ENCODE data around the gene SGCE.

DNA sequence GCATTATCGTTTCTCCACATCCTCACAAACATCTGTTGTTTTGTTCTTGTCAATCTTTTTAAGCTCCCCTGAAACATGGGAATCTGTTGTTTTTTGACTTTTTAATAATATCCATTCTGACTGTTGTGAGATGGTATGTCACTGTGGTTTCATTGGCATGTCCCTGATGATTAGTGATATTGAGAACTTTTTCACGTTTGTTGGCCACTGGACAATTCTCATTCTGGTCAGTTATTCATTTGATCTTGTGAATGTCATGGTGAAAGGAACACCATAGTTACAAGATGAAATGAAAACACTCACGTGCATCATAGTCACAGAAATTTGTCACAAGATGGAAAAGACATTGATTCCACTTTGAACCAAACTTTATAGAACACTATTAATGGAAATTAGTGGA lies 20.5 kb upstream of the SGCE start:
- TF ChIP-seq CTCF (IDR thresholded peaks at IDR 0.05; ENCODE audit: poor library complexity) = no peak
- no peak for TF ChIP-seq EZH2 (IDR thresholded peaks at IDR 0.05; ENCODE audit: borderline replicate concordance)
- TF ChIP-seq EZH2phosphoT487 (IDR thresholded peaks at IDR 0.05; ENCODE audit: low read depth, severe bottlenecking, unreplicated experiment) = no peak

All from hepatocyte (in vitro differentiated cells).